BLaER1 treated with 17β-estradiol and CSF1 and Interleukin-3, amounts not matched to agents 10 nM and 100 nM (cell line): ENCODE results near the gene PLAAT3.
"Not testable (repeated sequence)": the region's sequence is repeated elsewhere in the genome, so short reads cannot be mapped to it uniquely, and the experiment has no call there.

Experiments used
- H3K27ac ChIP-seq, 11 experiments: shearing (Covaris generic); formaldehyde crosslinking; 2 replicates each; pipeline ENCODE4 v1.8.1; 2022
- H3K27me3 ChIP-seq, 11 experiments: shearing (Covaris generic); formaldehyde crosslinking; 2 replicates each; pipeline ENCODE4 v1.8.1; 2022
- H3K36me3 ChIP-seq, 11 experiments: shearing (Covaris generic); formaldehyde crosslinking; 2 replicates each; pipeline ENCODE4 v1.8.1; 2022
- H3K4me1 ChIP-seq, 10 experiments: shearing (Covaris generic); formaldehyde crosslinking; 2 replicates each; pipeline ENCODE4 v1.8.1; 2022
- H3K4me2 ChIP-seq, 11 experiments: shearing (Covaris generic); formaldehyde crosslinking; 2 replicates each; pipeline ENCODE4 v1.8.1; 2022
- H3K4me3 ChIP-seq, 10 experiments: shearing (Covaris generic); formaldehyde crosslinking; 2 replicates each; pipeline ENCODE4 v1.8.1; 2022
- H3K9ac ChIP-seq, 11 experiments: shearing (Covaris generic); formaldehyde crosslinking; 2 replicates each; pipeline ENCODE4 v1.8.1; 2022
- H3K9me3 ChIP-seq, 11 experiments: shearing (Covaris generic); formaldehyde crosslinking; replicated peaks in 1 of 11; 2 replicates each; pipeline ENCODE4 v1.8.1; 2022
- H4K20me1 ChIP-seq, 11 experiments: shearing (Covaris generic); formaldehyde crosslinking; 2 replicates each; pipeline ENCODE4 v1.8.1; 2022
- Cebpa-rat ChIP-seq, 11 experiments: shearing (Covaris generic); IDR thresholded peaks; 2 replicates each; pipeline ENCODE4 v1.8.1; 2022

PLAAT3 gene

GRCh38 chr11:63599211-63600122 is 14.8 kb downstream of the PLAAT3 start:
- H3K9ac ChIP-seq: no peak overlapping the region
- H3K4me2 ChIP-seq: no peak overlapping the region
- H3K27me3 ChIP-seq: no peaks in the 10 kb centered on the region
- H3K36me3 ChIP-seq: no peaks in the 10 kb centered on the region
- no peak for TF ChIP-seq Cebpa-rat (IDR thresholded peaks at IDR 0.05)
- H4K20me1 ChIP-seq: no peaks in the 10 kb centered on the region
- H3K27ac ChIP-seq: no peak overlapping the region
- H3K4me1 ChIP-seq: no peaks in the 10 kb centered on the region; a peak in 1 of 20 replicates
- no peak overlapping the region for H3K4me3 ChIP-seq
- peaks cover 0 to 4% (median 0%) of the 10 kb centered on the region in 11 experiments; a peak in 1 of 22 replicates for H3K9me3 ChIP-seq

DNA sequence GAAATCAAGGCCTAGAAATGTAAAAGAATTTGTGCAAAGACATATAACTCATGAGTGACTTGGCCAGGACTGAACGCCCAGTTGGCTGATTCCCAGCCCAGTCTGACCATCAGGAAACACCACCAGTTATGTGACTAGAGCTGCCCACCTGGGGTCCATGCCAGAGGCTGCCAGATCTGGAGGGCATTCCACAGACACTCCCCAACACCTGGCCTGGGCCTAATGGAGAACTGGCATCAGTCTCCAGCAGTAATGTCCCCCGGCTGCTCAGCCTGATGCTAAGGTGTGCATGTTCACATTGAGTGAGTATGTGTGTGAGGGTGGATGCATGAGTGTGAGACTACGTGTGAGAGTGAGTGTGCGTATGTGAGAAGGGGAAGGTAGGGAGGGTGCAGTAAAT is 15.7 kb downstream of the PLAAT3 start:
- no peaks in the 10 kb centered on the region for H3K36me3 ChIP-seq
- no peak overlapping the region for H3K27ac ChIP-seq
- no peak for TF ChIP-seq Cebpa-rat (IDR thresholded peaks at IDR 0.05)
- no peak overlapping the region for H3K9ac ChIP-seq
- peaks cover 0 to 4% (median 0%) of the 10 kb centered on the region in 11 experiments; a peak in 1 of 22 replicates for H3K9me3 ChIP-seq
- no peak overlapping the region for H3K4me3 ChIP-seq
- no peak overlapping the region for H3K4me2 ChIP-seq
- H3K4me1 ChIP-seq: no peaks in the 10 kb centered on the region; a peak in 1 of 20 replicates
- no peaks in the 10 kb centered on the region for H3K27me3 ChIP-seq
- no peaks in the 10 kb centered on the region for H4K20me1 ChIP-seq

DNA sequence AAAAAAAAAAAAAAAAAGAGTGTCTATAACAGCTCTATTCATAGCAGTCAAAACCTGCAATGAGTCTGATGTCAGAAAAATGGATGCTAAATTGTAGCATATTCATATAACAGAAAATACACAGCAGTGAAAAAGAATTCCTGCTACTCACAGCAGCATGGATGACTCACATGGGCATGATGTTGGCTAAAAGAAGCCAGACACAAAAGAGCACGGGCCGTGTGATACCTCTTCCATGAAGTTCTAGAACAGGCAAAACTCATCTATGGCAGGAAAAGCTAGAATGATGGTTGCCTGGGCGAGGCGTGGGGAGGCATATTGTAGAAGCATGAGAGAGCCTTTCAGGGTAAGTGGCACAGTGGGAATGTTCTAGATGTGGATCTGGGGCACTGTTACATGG is 18.9 kb downstream of the PLAAT3 start:
- Histone ChIP-seq H3K27ac (no peak overlapping the region), H3K9ac (no peak overlapping the region), H4K20me1 (no peaks in the 10 kb centered on the region), H3K4me3 (no peak overlapping the region), H3K4me2 (no peak overlapping the region), H3K9me3 (peaks cover 0 to 4% (median 0%) of the 10 kb centered on the region in 11 experiments; a peak in 1 of 22 replicates), H3K4me1 (no peaks in the 10 kb centered on the region), H3K27me3 (no peaks in the 10 kb centered on the region), H3K36me3 (no peaks in the 10 kb centered on the region)
- no peak for TF ChIP-seq Cebpa-rat (IDR thresholded peaks at IDR 0.05)

DNA sequence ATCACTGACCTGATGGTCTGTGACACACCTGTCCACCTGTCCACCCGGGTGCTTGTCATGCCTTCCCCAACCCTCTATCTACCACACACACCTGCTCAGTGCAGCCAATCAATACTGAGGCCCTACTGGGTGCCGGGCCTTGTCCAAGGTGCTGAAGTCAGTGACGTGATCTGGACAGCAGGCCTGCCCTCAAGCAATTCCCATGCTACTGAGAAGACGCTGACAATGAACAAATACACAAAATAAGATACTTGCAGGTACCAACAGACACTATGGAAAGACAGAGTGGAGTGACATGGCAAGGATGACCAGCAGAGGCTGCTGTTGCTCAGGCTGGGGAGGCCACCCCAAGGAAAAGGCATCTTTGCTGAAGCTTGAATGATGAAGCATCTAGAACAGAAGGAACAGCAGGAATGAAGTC is 21.2 kb downstream of the PLAAT3 start:
- Histone ChIP-seq H3K36me3 (no peaks in the 10 kb centered on the region), H3K4me3 (no peak overlapping the region), H3K9ac (no peak overlapping the region), H3K9me3 (peaks cover 0 to 4% (median 0%) of the 10 kb centered on the region in 11 experiments; a peak in 1 of 22 replicates), H3K4me2 (no peak overlapping the region), H4K20me1 (no peaks in the 10 kb centered on the region), H3K27ac (no peak overlapping the region), H3K4me1 (peaks cover 0 to 4% (median under 1%) of the 10 kb centered on the region in 10 experiments; a peak in 5 of 20 replicates), H3K27me3 (no peaks in the 10 kb centered on the region)
- no peak for TF ChIP-seq Cebpa-rat (IDR thresholded peaks at IDR 0.05)

GRCh38 chr11:63590024-63590788 is 24.0 kb downstream of the PLAAT3 start:
- Histone ChIP-seq H3K4me3 (no peak overlapping the region), H3K9me3 (no peaks in the 10 kb centered on the region), H3K36me3 (no peaks in the 10 kb centered on the region), H3K27ac (no peak overlapping the region), H3K4me1 (peaks cover 0 to 10% (median 3%) of the 10 kb centered on the region in 10 experiments; a peak in 5 of 20 replicates), H3K4me2 (no peak overlapping the region), H4K20me1 (no peaks in the 10 kb centered on the region), H3K27me3 (no peaks in the 10 kb centered on the region), H3K9ac (no peak overlapping the region)
- no peak for TF ChIP-seq Cebpa-rat (IDR thresholded peaks at IDR 0.05)

GRCh38 chr11:63589000-63589399 is 25.2 kb downstream of the PLAAT3 start:
- H3K4me1 ChIP-seq: peaks cover 0 to 10% (median 3%) of the 10 kb centered on the region in 10 experiments; a peak in 5 of 20 replicates
- no peaks in the 10 kb centered on the region for H3K27me3 ChIP-seq
- H3K36me3 ChIP-seq: no peaks in the 10 kb centered on the region
- H3K4me2 ChIP-seq: no peak overlapping the region
- H3K27ac ChIP-seq: no peak overlapping the region
- H3K9me3 ChIP-seq: no peaks in the 10 kb centered on the region
- no peak overlapping the region for H3K9ac ChIP-seq
- TF ChIP-seq Cebpa-rat (IDR thresholded peaks at IDR 0.05): no peak
- H3K4me3 ChIP-seq: no peak overlapping the region
- no peaks in the 10 kb centered on the region for H4K20me1 ChIP-seq

DNA sequence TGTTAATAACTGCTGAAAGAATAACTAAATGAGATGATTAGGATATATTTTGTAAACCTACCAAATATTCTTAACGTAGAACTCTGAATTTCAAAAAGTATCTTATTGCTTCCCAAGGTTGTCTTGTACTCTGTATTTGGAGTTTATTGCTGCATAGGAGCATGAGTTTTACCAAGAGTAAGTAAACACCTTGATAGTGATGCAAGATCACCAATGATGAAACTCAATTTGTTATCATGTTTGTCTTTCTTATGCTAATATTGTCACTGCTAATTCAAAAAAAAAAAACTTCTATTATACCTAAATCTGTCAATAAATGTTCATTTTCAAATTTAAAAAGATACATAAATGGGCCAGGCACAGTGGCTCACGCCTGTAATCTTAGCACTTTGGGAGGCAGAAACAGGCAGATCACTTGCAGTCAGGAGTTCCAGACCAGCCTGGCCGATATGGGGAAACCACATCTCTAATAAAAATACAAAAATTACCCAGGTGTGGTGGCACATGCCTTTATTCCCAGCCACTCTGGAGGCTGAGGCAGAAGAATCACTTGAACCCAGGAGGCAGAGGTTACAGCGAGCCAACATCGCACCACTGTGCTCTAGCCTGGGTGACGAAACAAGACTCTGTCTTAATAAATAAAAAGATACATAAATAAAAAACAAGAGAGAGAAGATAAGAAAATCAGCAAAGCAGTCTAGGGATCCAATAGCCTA is 27.6 kb downstream of the PLAAT3 start:
- H3K4me2 ChIP-seq: no peak overlapping the region
- H3K27me3 ChIP-seq: no peaks in the 10 kb centered on the region
- H4K20me1 ChIP-seq: no peaks in the 10 kb centered on the region
- H3K4me3 ChIP-seq: no peak overlapping the region
- H3K27ac ChIP-seq: no peak overlapping the region
- TF ChIP-seq Cebpa-rat (IDR thresholded peaks at IDR 0.05): no peak
- peaks cover 6 to 20% (median 16%) of the 10 kb centered on the region in 11 experiments for H3K9me3 ChIP-seq
- no peak overlapping the region for H3K9ac ChIP-seq
- peaks cover 0 to 10% (median 3%) of the 10 kb centered on the region in 10 experiments; a peak in 5 of 20 replicates for H3K4me1 ChIP-seq
- no peaks in the 10 kb centered on the region for H3K36me3 ChIP-seq

- Histone ChIP-seq H3K9ac (no peak overlapping the region), H3K27ac (no peak overlapping the region), H3K4me2 (no peak overlapping the region), H3K27me3 (no peaks in the 10 kb centered on the region), H3K36me3 (no peaks in the 10 kb centered on the region; a peak in 1 of 22 replicates), H3K4me3 (no peak overlapping the region), H3K4me1 (peaks cover 0 to 10% (median 3%) of the 10 kb centered on the region in 10 experiments; a peak in 5 of 20 replicates), H3K9me3 (peaks cover 27 to 41% (median 35%) of the 10 kb centered on the region in 11 experiments), H4K20me1 (no peaks in the 10 kb centered on the region)
- TF ChIP-seq Cebpa-rat (IDR thresholded peaks at IDR 0.05): no peak
Measured at GRCh38 chr11:63583357-63583677, 30.9 kb downstream of the PLAAT3 start.

GRCh38 chr11:63581224-63581623 is 33.0 kb downstream of the PLAAT3 start:
- H3K27ac ChIP-seq, H4K20me1 ChIP-seq, H3K9ac ChIP-seq, H3K27me3 ChIP-seq, H3K4me1 ChIP-seq, H3K36me3 ChIP-seq, H3K4me2 ChIP-seq, H3K4me3 ChIP-seq: not testable (repeated sequence)
- peaks cover 27 to 50% (median 38%) of the 10 kb centered on the region in 11 experiments for H3K9me3 ChIP-seq

GRCh38 chr11:63578882-63579281 is 35.4 kb downstream of the PLAAT3 start:
- not testable (repeated sequence) for H4K20me1 ChIP-seq, H3K27me3 ChIP-seq, H3K4me3 ChIP-seq, H3K36me3 ChIP-seq, H3K4me2 ChIP-seq, H3K27ac ChIP-seq, H3K9ac ChIP-seq
- Histone ChIP-seq H3K4me1 (peaks cover 10 to 14% (median 13%) of the 10 kb centered on the region in 10 experiments), H3K9me3 (peaks cover 27 to 50% (median 38%) of the 10 kb centered on the region in 11 experiments)
